A673 (cell line): Measurements from ENCODE around the gene USP53. TPM values are rescaled to one million over a fixed set of nuclear protein-coding genes. Genes with fewer than 3 reads are reported as not detected.

Source experiments
- BruUV-seq: library from RNA; stranded (reverse); fragments of 400-500 nt; replicated peaks from 2 replicates; lab custom pipeline; 2021; lab: Mats Ljungman, UMichigan
- CTCF ChIA-PET: fragments of 300-600 bp; sonication (Branson Sonifier 250); formaldehyde crosslinking; loops from one replicate; lab custom pipeline; 2022; ENCODE audit warnings: antibody characterized with exemption; lab: Charles Lee
- POLR2A ChIA-PET: fragments of 300-600 bp; sonication (Branson Sonifier 250); formaldehyde crosslinking; loops from one replicate; lab custom pipeline; 2022; ENCODE audit warnings: antibody characterized with exemption; ENCODE audit not compliant: low non-redundant PET; lab: Charles Lee
- DNase-seq: peaks from one replicate; pipeline ENCODE4 v3.0.0-alpha.2; 2015; ENCODE audit warnings: low spot score
- H3K27ac ChIP-seq: fragments of 200-600 bp; sonication (generic); 2 replicates; pipeline ENCODE4 v1.5.1; 2016; ENCODE audit warnings: mixed run types, low read depth, mild to moderate bottlenecking, mixed read lengths, antibody characterized with exemption, low read length; ENCODE audit not compliant: poor library complexity, severe bottlenecking
- H3K27me3 ChIP-seq: fragments of 200-600 bp; sonication (generic); replicated peaks from 2 replicates; pipeline ENCODE4 v1.6.1; 2017; ENCODE audit warnings: mixed run types, low read depth, mild to moderate bottlenecking, mixed read lengths, antibody characterized with exemption, low read length; ENCODE audit not compliant: insufficient read depth, poor library complexity
- H3K36me3 ChIP-seq: fragments of 200-600 bp; sonication (generic); 2 replicates; pipeline ENCODE4 v1.6.1; 2016; ENCODE audit warnings: mixed run types, mild to moderate bottlenecking, mixed read lengths, antibody characterized with exemption, low read length; ENCODE audit not compliant: insufficient read depth, poor library complexity, severe bottlenecking
- H3K4me1 ChIP-seq: fragments of 200-600 bp; sonication (generic); 2 replicates; pipeline ENCODE4 v1.6.1; 2017; ENCODE audit warnings: mixed run types, mild to moderate bottlenecking, mixed read lengths, antibody characterized with exemption, low read length; ENCODE audit not compliant: insufficient read depth, poor library complexity, severe bottlenecking
- H3K4me3 ChIP-seq: fragments of 200-600 bp; sonication (generic); 2 replicates; pipeline ENCODE4 v1.5.1; 2016; ENCODE audit warnings: low read depth, mixed run types, mild to moderate bottlenecking, mixed read lengths, low read length; ENCODE audit not compliant: poor library complexity, severe bottlenecking
- H3K9me3 ChIP-seq: fragments of 200-600 bp; sonication (generic); 2 replicates; pipeline ENCODE4 v1.6.1; 2016; ENCODE audit warnings: mixed run types, low read depth, mild to moderate bottlenecking, mixed read lengths, antibody characterized with exemption, low read length; ENCODE audit not compliant: poor library complexity, severe bottlenecking
- CTCF ChIP-seq: fragments of 300-800, 200-600 bp; sonication (generic); conservative IDR thresholded peaks from 2 replicates; pipeline ENCODE4 v1.5.1; 2017; ENCODE audit warnings: low read depth, mild to moderate bottlenecking, antibody characterized with exemption, low read length, moderate library complexity, mixed read lengths
- EZH2 ChIP-seq: fragments of 200-600 bp; sonication (generic); IDR thresholded peaks from 2 replicates; pipeline ENCODE4 v1.6.1; 2017; ENCODE audit warnings: borderline replicate concordance, low read depth, mild to moderate bottlenecking, mixed read lengths, antibody characterized with exemption, low read length; ENCODE audit not compliant: poor library complexity, severe bottlenecking
- intact Hi-C: fragments of 100-400 bp; cut with micrococcal nuclease; formaldehyde crosslinking; loops from one replicate; pipeline ENCODE4 v1.10.0; 2022; ENCODE audit not compliant: unreplicated experiment
- total RNA-seq: library from RNA; stranded (reverse); gene quantifications from 2 replicates; pipeline ENCODE4 v1.2.3, GENCODE V29; 2021

Gene USP53
- total RNA-seq, 1 experiment from 2014 or later: 12.2 TPM

DNA sequence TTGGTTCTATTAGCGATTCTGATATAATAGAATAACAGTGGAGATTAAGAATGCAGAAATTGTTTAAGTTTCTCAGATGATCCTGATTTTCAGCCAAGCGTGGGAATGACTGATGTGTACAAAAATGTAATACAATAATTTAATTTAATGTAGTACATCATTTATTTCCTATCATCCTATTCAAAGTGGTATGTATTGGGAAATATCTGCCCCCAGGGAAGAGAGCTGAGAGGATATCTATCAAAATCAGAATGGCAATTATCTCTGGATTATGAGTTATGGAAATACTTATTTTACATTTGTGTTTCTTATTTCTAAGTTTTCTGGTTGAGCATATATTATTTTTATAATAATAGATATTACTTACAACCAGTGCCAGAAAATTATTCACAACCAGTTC is 105.5 kb downstream of the USP53 start:
- ChIA-PET CTCF (no interaction called here), POLR2A (no interaction called here)
- Histone ChIP-seq H3K9me3 (no peaks in the 10 kb centered on the region), H3K4me3 (no peak overlapping the region), H3K36me3 (no peaks in the 10 kb centered on the region), H3K27ac (no peak overlapping the region), H3K27me3 (no peaks in the 10 kb centered on the region), H3K4me1 (no peaks in the 10 kb centered on the region)
- no TSS peak for BruUV-seq
- no peak for DNase-seq
- intact Hi-C loops: loop anchor here (2.0 kb wide), 1 partner anchor 735 kb away; no protein-coding TSS in a partner anchor
- TF ChIP-seq EZH2: no peak
- no peak for TF ChIP-seq CTCF

DNA sequence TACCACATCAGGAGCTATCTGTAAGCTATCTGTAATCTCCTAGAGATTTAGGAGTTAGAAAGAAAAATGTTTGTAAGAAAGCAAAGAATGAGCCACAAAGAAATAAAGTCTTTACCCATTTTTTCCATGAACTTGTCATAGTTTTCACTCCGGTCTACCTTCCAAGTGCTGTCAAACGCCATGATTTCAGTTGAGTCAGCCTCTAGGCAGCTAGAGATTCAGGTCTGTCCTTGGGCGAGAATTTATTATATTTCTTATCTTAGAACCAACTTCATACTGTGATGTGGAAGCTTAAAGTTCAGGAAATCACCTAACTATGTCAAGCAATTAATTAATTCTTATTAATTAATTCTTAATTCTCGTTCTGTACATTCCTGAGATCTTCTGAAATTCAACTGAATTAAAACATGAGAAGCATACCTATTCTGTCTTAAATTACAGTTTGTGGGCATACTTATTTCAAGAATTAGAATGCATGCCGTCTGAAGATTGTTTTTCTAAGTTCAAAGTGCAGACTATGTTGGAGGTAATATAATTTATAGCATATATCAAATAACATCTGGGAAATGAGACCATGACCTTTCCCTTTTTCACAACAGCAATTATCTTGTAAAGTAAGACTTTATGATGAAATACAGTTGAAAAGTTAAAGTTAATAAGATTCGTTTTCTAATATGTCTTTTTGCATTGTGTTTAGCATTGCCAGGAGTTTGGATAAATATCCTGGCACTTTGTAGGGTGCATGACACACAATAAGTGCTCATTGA is 109.6 kb downstream of the USP53 start, which contains the start of gene FABP2:
FABP2 (minus strand) TSS at position 218 of the 767 bp plus-strand sequence; CDS start at position 182, 36 bp downstream.
- ChIA-PET CTCF (no interaction called here), POLR2A (no interaction called here)

GRCh38 chr4:119328695-119329094 is 116.2 kb downstream of the USP53 start:
- no peaks in the 10 kb centered on the region for H3K9me3 ChIP-seq
- TF ChIP-seq CTCF: no peak
- no peak for TF ChIP-seq EZH2
- POLR2A ChIA-PET: no interaction called here
- no peak for DNase-seq
- no peaks in the 10 kb centered on the region for H3K36me3 ChIP-seq
- no TSS peak for BruUV-seq
- no peaks in the 10 kb centered on the region for H3K4me1 ChIP-seq
- no peak overlapping the region for H3K4me3 ChIP-seq
- intact Hi-C loops: no loop called here
- no peak overlapping the region for H3K27ac ChIP-seq
- H3K27me3 ChIP-seq: no peaks in the 10 kb centered on the region
- CTCF ChIA-PET: no interaction called here

More for the DNA sequence above, 109.6 kb downstream of the USP53 start, which contains the start of gene FABP2:
- DNase-seq: no peak
- H3K36me3 ChIP-seq: no peaks in the 10 kb centered on the region
- intact Hi-C loops: no loop called here
- H3K27ac ChIP-seq: no peak within 1 kb of the TSS
- H3K9me3 ChIP-seq: no peaks in the 10 kb centered on the region
- no peaks in the 10 kb centered on the region for H3K27me3 ChIP-seq
- no peak within 1 kb of the TSS for H3K4me3 ChIP-seq
- no peaks in the 10 kb centered on the region for H3K4me1 ChIP-seq
- TF ChIP-seq EZH2: no peak
- no TSS peak for BruUV-seq
